Stimulated activated CD4-positive, alpha-beta T cell treated with anti-CD3 and anti-CD28 coated beads, Interleukin-4, amount 100 ng/mL, for 1 hour (primary cell): ENCODE measurements around the gene TENT5A.
A peak's percentile ranks its signal among the peaks of the same experiment; 100 is the strongest.
"Not testable (repeated sequence)": the region's sequence is repeated elsewhere in the genome, so short reads cannot be mapped to it uniquely, and the experiment has no call there.

Experiments
- DNase-seq: peaks from one replicate; pipeline ENCODE4 v3.0.0-alpha.2; 2020

Gene TENT5A

GRCh38 chr6:81752084-81752920 lies at the start of gene TENT5A:
TSS of gene TENT5A (minus strand) at chr6:81752681. CDS start at chr6:81752141, 540 bp downstream.
- peak; percentile 83 for DNase-seq

- no peak for DNase-seq
Measured at GRCh38 chr6:81801489-81801888, 49.0 kb upstream of the TENT5A start.

GRCh38 chr6:81800666-81801065 lies 48.2 kb upstream of the TENT5A start:
- no peak for DNase-seq

GRCh38 chr6:81799323-81799722 lies 46.8 kb upstream of the TENT5A start:
- DNase-seq = no peak

- no peak for DNase-seq
Measured at GRCh38 chr6:81797591-81797990, 45.1 kb upstream of the TENT5A start.

- DNase-seq = no peak
Measured at GRCh38 chr6:81795890-81796289, 43.4 kb upstream of the TENT5A start.

GRCh38 chr6:81793821-81794475 lies 41.5 kb upstream of the TENT5A start:
- no peak for DNase-seq

- DNase-seq = no peak
Measured at GRCh38 chr6:81792826-81793225, 40.3 kb upstream of the TENT5A start.

GRCh38 chr6:81791756-81792155 lies 39.3 kb upstream of the TENT5A start:
- DNase-seq = no peak

- DNase-seq = no peak
Measured at GRCh38 chr6:81790034-81790433, 37.6 kb upstream of the TENT5A start.

GRCh38 chr6:81789291-81789690 lies 36.8 kb upstream of the TENT5A start:
- DNase-seq = no peak

GRCh38 chr6:81788748-81789147 lies 36.3 kb upstream of the TENT5A start:
- no peak for DNase-seq

GRCh38 chr6:81787313-81788068 lies 35.0 kb upstream of the TENT5A start:
- no peak for DNase-seq

- no peak for DNase-seq
Measured at GRCh38 chr6:81786150-81786549, 33.7 kb upstream of the TENT5A start.

GRCh38 chr6:81785377-81785776 lies 32.9 kb upstream of the TENT5A start:
- DNase-seq = no peak

GRCh38 chr6:81783893-81784292 lies 31.4 kb upstream of the TENT5A start:
- DNase-seq = no peak

GRCh38 chr6:81781624-81782023 lies 29.1 kb upstream of the TENT5A start:
- no peak for DNase-seq

GRCh38 chr6:81777586-81778268 lies 25.2 kb upstream of the TENT5A start:
- DNase-seq = no peak

- DNase-seq = not testable (repeated sequence)
Measured at GRCh38 chr6:81776219-81776618, 23.7 kb upstream of the TENT5A start.

GRCh38 chr6:81774542-81774941 lies 22.1 kb upstream of the TENT5A start:
- no peak for DNase-seq

GRCh38 chr6:81773887-81774286 lies 21.4 kb upstream of the TENT5A start:
- DNase-seq = no peak

GRCh38 chr6:81772741-81773140 lies 20.3 kb upstream of the TENT5A start:
- no peak for DNase-seq

GRCh38 chr6:81771097-81771496 lies 18.6 kb upstream of the TENT5A start:
- DNase-seq = no peak
